Kidney (tissue), 14 donors: ENCODE results near the gene NHLH1. TPM values are rescaled to one million over a fixed set of nuclear protein-coding genes. Genes with fewer than 3 reads are reported as not detected.

Source experiments
- DNase-seq, 5 donors: peaks; one replicate each; pipeline ENCODE4 v3.0.0-alpha.2; 2013 to 2020
- FAIRE-seq: peaks from 2 replicates; lab custom pipeline; 2012; peaks lifted over from hg19 to GRCh38; lab: Jason Lieb, UNC
- H3K27ac ChIP-seq, 2 donors: one replicate each; pipeline ENCODE4 v1.7.0; 2013; ENCODE audit warnings: low read depth in 2 of 2, low read length in 2 of 2, inconsistent platforms in 1 of 2
- H3K27me3 ChIP-seq: one replicate; pipeline ENCODE4 v1.7.1; 2013; ENCODE audit warnings: low read length, inconsistent platforms; ENCODE audit not compliant: control insufficient read depth, insufficient read depth
- H3K36me3 ChIP-seq, 3 donors: one replicate each; pipeline versions ENCODE4 v1.7.0 to v1.7.1; 2013; ENCODE audit warnings: low read length in 3 of 3, control low read depth in 1 of 3, inconsistent platforms in 1 of 3; ENCODE audit not compliant: insufficient read depth in 3 of 3, control insufficient read depth in 2 of 3
- H3K4me1 ChIP-seq, 3 donors: one replicate each; pipeline versions ENCODE4 v1.7.0 to v1.7.1; 2013; ENCODE audit warnings: low read length in 3 of 3, inconsistent platforms in 1 of 3, low read depth in 1 of 3; ENCODE audit not compliant: control insufficient read depth in 2 of 3, insufficient read depth in 2 of 3
- H3K4me3 ChIP-seq, 3 donors: one replicate each; pipeline versions ENCODE4 v1.7.0 to v1.8.1; 2013; ENCODE audit warnings: low read length in 3 of 3, control low read depth in 1 of 3, inconsistent platforms in 1 of 3
- H3K9ac ChIP-seq, 3 donors: one replicate each; pipeline versions ENCODE4 v1.7.0 to v1.7.1; 2013; ENCODE audit warnings: low read length in 3 of 3, control low read depth in 1 of 3, inconsistent platforms in 1 of 3
- H3K9me3 ChIP-seq, 3 donors: one replicate each; pipeline versions ENCODE4 v1.7.0 to v1.7.1; 2013; ENCODE audit warnings: low read length in 3 of 3, control low read depth in 1 of 3, inconsistent platforms in 1 of 3; ENCODE audit not compliant: control insufficient read depth in 2 of 3, insufficient read depth in 1 of 3
- intact Hi-C: fragments of 100-400 bp; cut with DNase I; formaldehyde crosslinking; loops from one replicate; pipeline ENCODE4 v1.11.1; 2022
- polyA plus RNA-seq: library from polyadenylated mRNA; stranded (reverse); fragments of 350-450 nt; fragmentation: Illumina TruSeq; extraction: RNeasy Lipid Tissue Mini Kit (QIAGEN cat#74804); gene quantifications from one replicate; pipeline ENCODE4 v1.2.3, GENCODE V29; 2014; ENCODE audit warnings: low read depth, low replicate concordance; ENCODE audit not compliant: insufficient read depth
- total RNA-seq: library from RNA; stranded (reverse); fragmentation: NEBNext Ultra II Directional; extraction: Animal tissue kit (Norgen Biotek cat#: 25700); gene quantifications from one replicate; pipeline ENCODE4 v1.2.1, GENCODE V29; 2021
- TF ChIP-seq, protein P1 (sequence below): IDR thresholded peaks from 3 replicates; pipeline ENCODE4 v1.5.1; 2012; ENCODE audit warnings: mild to moderate bottlenecking, moderate library complexity, borderline replicate concordance; ENCODE audit not compliant: insufficient read depth; ENCODE audit errors: extremely low read depth
- donor health status: control.
- donor health status: control.
- donor health status: control.
- donor health status: control.
- donor health status: control.
- donor health status: DM: yes; HTN: yes; CAD: no.
- donor health status: Normal renal cell carcinoma (clear cell type).

Gene NHLH1
- total and polyA plus RNA-seq, 2 donors from 2014 or later = 0.09 TPM; not detected in 1

DNA sequence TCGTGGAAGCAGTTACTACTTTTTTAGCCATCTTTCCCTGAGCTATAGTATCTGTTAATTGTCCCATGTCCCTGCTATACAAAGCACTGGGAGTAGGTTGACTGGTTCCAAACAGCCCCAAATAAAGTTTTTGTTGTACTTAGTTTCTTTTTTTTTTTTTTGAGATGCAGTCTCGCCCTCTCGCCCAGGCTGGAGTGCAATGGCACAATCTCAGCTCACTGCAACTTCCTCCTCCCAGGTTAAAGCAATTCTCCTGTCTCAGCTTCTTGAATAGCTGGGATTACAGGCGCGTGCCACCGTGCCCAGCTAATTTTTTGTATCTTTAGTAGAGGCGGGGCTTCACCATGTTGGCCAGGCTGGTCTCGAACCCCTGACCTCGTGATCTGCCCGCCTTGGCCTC is 20.4 kb upstream of the NHLH1 start:
- DNase-seq (no peak), FAIRE-seq (no peak)
- Histone ChIP-seq H3K27ac (no peak overlapping the region), H3K9me3 (no peaks in the 10 kb centered on the region), H3K27me3 (no peaks in the 10 kb centered on the region), H3K4me1 (peaks cover 0 to 7% (median 2%) of the 10 kb centered on the region in 3 donors), H3K36me3 (peaks cover 11 to 23% (median 19%) of the 10 kb centered on the region in 3 donors), H3K4me3 (no peak overlapping the region), H3K9ac (no peak overlapping the region)
- TF ChIP-seq, protein P1, sequence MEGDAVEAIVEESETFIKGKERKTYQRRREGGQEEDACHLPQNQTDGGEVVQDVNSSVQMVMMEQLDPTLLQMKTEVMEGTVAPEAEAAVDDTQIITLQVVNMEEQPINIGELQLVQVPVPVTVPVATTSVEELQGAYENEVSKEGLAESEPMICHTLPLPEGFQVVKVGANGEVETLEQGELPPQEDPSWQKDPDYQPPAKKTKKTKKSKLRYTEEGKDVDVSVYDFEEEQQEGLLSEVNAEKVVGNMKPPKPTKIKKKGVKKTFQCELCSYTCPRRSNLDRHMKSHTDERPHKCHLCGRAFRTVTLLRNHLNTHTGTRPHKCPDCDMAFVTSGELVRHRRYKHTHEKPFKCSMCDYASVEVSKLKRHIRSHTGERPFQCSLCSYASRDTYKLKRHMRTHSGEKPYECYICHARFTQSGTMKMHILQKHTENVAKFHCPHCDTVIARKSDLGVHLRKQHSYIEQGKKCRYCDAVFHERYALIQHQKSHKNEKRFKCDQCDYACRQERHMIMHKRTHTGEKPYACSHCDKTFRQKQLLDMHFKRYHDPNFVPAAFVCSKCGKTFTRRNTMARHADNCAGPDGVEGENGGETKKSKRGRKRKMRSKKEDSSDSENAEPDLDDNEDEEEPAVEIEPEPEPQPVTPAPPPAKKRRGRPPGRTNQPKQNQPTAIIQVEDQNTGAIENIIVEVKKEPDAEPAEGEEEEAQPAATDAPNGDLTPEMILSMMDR = no peak
- intact Hi-C loops = no loop called here

DNA sequence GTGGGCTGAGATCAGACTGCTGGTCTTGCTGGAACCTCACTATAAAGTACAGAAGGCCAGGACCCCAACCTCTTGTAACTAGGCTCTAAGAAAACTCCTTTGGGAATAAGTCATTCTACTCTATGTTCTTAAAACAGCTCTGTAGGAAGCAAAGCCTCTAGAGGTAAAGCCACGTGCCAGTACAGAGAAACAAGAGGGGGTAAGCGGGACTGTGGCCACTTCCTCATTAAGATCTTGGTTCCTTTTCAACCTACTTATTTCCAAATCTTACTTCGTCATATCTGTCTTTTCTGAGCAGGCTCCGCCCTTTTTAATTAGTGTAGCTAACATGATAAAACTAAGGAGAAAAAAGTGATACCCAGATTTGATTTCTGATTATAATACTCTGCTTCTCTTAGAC is 19.9 kb upstream of the NHLH1 start:
- H3K36me3 ChIP-seq = peaks cover 12 to 26% (median 24%) of the 10 kb centered on the region in 3 donors
- peaks cover 0 to 7% (median 2%) of the 10 kb centered on the region in 3 donors for H3K4me1 ChIP-seq
- intact Hi-C loops = no loop called here
- DNase-seq = no peak
- H3K27me3 ChIP-seq = no peaks in the 10 kb centered on the region
- H3K9me3 ChIP-seq = no peaks in the 10 kb centered on the region
- H3K4me3 ChIP-seq = no peak overlapping the region
- TF ChIP-seq, protein P1 = no peak
- FAIRE-seq = no peak
- no peak overlapping the region for H3K9ac ChIP-seq
- H3K27ac ChIP-seq = no peak overlapping the region

DNA sequence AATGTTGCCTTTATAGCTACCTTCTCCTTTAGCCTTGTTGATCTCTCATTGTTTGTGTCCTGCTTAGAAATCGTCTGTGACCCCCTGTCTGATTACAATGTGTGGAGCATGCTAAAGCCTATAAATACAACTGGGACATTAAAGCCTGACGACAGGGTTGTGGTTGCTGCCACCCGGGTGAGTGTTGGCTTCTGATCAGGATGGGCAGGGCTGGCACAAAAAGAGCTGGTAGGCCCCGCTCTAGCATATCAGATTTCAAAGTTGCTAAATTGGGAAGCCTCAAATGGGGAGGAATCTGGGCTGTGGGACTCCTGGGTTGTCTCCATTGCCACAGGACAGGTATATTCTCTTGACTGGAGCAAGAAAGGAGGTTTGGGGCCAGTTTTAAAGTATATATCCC is 15.2 kb upstream of the NHLH1 start:
- H3K9ac ChIP-seq = no peak overlapping the region
- no peak overlapping the region for H3K27ac ChIP-seq
- FAIRE-seq = no peak
- no peaks in the 10 kb centered on the region for H3K4me1 ChIP-seq
- no peak overlapping the region for H3K4me3 ChIP-seq
- TF ChIP-seq, protein P1 = no peak
- H3K9me3 ChIP-seq = no peaks in the 10 kb centered on the region
- H3K27me3 ChIP-seq = no peaks in the 10 kb centered on the region
- peaks cover 31 to 65% (median 63%) of the 10 kb centered on the region in 3 donors for H3K36me3 ChIP-seq
- intact Hi-C loops = no loop called here
- no peak for DNase-seq

DNA sequence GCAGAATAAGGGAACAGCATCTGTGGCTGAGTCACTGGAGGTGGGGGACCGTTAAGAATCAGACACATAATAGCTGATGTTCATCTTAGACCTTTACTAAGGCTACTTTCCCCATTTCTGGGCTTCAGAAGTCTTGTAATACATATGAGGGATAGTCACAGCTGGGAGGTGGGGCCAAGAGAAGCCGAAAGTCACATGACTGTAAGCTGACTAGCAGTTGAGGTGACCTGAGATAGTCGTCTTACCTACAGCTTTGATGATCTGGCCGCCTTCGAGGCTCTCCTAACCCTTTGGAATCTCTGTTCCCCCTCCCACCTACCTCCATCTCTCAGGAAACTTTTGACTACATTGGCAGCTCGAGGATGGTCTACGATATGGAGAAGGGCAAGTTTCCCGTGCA is 14.3 kb upstream of the NHLH1 start:
- Histone ChIP-seq H3K4me1 (no peaks in the 10 kb centered on the region), H3K36me3 (peaks cover 31 to 71% (median 67%) of the 10 kb centered on the region in 3 donors), H3K9ac (no peak overlapping the region), H3K9me3 (no peaks in the 10 kb centered on the region), H3K4me3 (no peak overlapping the region), H3K27me3 (no peaks in the 10 kb centered on the region), H3K27ac (no peak overlapping the region)
- intact Hi-C loops = no loop called here
- no peak for FAIRE-seq
- TF ChIP-seq, protein P1 = no peak
- no peak for DNase-seq
